Measurements from ENCODE around the gene SWSAP1.

Gene SWSAP1

GRCh38 chr19:11355160-11356073, 19.0 kb upstream of the SWSAP1 start, which contains the start of gene PLPPR2:
PLPPR2 (plus strand) TSS chr19:11355432; CDS start chr19:11357674, 2,242 bp downstream.
- peak; percentile 60 for DNase-seq (ENCODE audit: low read depth)

DNA sequence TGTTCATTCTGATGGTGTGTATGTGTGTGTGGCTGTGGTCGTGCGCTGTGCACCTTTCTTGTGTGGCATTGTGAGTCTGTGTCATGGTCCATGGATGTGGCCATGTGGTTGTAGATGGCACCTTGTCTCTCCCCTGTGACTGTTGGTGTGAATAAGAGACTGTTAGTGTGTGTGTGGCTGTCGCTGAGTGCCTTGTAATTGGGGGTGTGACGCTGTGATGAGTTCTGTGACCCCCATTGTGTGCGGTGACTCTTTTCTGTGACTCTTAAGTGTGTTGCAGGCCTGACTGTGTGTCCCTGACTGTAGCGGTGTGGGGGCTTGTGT, 18.4 kb upstream of the SWSAP1 start:
- no peak for DNase-seq (ENCODE audit: low read depth)

GRCh38 chr19:11356676-11357550, 17.6 kb upstream of the SWSAP1 start:
- DNase-seq (ENCODE audit: low read depth): no peak

- DNase-seq (ENCODE audit: low read depth): no peak
Observed at GRCh38 chr19:11359421-11359820, 15.0 kb upstream of the SWSAP1 start.

GRCh38 chr19:11361037-11361770, 13.3 kb upstream of the SWSAP1 start:
- no peak for DNase-seq (ENCODE audit: low read depth)

DNA sequence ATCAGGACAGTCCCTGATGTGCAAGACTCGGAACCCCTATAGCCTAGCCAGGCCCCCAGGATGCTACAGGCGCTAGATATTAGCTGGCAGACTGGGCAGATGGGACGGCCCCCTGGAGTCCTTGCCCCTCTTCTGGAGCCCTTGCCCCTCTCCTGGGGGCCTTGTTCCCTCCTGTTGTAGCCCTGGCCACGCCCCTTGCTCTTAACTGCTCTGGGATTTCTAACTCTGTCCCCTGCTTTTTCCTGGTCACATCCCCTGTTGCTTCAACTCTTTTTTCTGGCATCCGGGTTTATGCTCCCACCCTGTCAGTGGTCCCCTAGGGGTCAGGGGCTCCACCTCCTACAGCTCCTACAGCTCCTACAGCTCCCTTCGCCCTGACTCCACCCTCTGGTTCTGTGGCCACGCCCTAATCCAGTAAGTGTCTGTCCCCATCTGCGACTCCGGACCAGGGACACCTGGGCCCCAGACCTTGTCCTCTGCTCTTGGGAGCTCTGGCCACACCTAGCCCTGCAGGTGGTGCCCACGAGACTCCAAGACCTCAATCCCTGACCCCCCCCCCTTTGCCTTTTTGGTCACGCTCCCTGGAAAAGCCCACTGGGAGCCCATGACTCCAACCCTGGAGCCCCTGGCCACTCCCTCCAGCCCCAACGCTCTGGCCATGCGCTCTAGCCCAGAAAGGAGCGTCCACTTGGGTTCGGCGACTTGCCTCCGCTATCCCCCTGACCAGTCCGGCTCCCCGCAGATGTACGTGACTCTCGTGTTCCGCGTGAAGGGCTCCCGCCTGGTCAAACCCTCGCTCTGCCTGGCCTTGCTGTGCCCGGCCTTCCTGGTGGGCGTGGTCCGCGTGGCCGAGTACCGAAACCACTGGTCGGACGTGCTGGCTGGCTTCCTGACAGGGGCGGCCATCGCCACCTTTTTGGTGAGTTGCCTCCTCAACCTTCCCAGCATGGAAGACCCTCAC, 12.4 kb upstream of the SWSAP1 start:
- DNase-seq (ENCODE audit: low read depth): no peak

GRCh38 chr19:11363881-11364280, 10.6 kb upstream of the SWSAP1 start:
- no peak for DNase-seq (ENCODE audit: low read depth)

GRCh38 chr19:11364296-11364904, 10.1 kb upstream of the SWSAP1 start:
- DNase-seq (ENCODE audit: low read depth): no peak

DNA sequence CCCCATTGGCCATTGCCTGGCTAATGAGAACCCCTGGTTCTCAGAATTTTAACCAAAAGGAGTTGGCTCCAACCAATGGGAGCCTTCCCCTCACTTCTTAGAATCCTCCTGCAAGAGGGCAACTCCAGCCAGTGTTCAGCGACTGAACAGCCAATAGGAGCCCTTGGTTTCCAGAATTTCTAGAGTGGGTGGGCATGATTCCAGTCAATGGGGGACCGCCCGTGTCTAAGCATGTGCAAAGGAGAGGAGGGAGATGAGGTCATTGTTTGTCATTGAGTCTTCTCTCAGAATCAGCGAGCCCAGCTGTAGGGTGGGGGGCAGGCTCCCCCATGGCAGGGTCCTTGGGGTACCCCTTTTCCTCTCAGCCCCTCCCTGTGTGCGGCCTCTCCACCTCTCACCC, 9.5 kb upstream of the SWSAP1 start:
- no peak for DNase-seq (ENCODE audit: low read depth)

- DNase-seq (ENCODE audit: low read depth): no peak
Observed at GRCh38 chr19:11365557-11366117, 8.8 kb upstream of the SWSAP1 start.

DNA sequence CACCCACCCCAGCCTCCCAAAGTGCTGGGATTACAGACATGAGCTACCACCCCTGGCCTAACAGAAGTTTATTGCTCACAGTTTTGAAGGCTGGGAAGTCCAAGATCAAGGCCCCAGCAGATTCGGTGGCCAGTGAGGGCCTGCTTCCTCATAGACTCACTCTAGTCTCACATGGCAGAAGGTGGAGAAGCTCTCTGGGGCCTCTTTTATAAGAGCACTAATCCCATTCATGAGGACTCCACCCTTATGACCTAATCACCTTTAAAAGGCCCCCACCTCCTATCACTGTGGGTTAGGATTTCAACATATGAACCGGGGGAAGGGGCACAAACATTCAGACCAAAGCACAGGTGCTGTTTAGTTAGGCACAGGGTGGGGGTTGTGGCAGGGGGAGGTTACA, 6.9 kb upstream of the SWSAP1 start:
- DNase-seq (ENCODE audit: low read depth): no peak

DNA sequence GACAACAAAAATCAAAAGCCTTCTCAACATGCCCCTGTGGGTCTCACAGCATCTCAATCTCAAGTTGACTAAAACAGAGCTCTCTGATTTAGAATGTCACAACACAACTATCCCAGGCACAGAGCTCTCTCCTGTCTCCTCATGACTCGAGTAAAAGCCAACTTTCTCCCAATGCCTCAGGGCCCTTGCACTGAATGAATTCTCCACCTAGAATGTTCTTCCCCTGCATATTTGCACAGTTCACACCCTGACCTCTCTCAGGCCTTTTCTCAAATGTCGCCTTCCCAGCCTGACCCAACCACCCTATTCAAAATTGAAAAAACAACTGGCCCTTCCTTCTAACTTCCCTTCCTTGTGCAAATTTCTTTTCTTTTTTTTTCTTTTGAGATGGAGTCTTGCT, 3.7 kb upstream of the SWSAP1 start:
- no peak for DNase-seq (ENCODE audit: low read depth)

- no peak for DNase-seq (ENCODE audit: low read depth)
Observed at GRCh38 chr19:11373166-11373884, 1.1 kb upstream of the SWSAP1 start.

DNA sequence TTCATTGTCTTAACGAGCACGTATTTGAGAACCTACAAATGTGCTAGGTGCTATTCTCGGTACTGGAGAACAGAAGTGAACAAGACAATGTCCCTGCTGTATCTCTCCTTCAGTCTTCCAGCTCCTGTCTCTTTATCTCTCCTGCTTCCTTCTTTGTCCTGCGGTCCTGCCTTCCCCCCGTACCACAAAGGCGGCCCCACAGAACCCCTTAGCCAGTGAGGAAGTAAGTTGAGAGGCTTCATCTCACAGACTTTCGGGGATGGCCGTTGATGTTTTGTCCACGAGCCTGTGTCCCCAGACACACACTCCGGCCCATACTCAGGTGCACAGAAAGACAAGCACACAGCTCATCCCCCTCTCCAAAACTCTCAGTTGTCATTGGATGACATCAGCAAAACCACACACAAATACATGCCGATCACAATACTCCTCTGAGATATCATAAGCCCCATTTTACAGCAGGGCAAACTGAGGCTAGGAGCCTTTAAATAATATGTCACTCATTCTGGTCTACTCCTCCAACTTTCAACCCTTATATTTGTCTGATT, 507 bp upstream of the SWSAP1 start:
- DNase-seq (ENCODE audit: low read depth): no peak

GRCh38 chr19:11375143-11375948, 880 bp downstream of the SWSAP1 start:
- peak; percentile 40 for DNase-seq (ENCODE audit: low read depth)

DNA sequence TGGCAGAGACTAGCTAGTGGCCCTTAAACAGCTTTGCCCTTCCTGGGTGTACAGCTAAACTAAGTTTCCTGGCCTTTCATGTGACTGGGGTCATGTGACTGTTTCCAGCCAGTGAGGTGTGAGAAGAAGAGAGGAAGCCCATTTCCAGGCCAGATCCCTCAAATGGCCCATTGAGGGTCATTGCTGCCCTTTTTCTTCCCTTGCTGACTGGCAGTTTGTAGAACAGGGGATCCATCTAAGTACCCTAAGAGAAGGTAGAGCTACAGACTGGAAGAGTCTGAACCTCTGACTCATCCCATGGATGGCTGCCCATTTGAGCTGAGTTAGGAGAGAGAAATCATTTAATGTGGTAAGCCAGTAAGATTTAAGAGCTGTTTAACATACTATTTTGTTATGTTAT, 2.8 kb downstream of the SWSAP1 start:
- DNase-seq (ENCODE audit: low read depth): no peak

GRCh38 chr19:11377756-11378155, 3.3 kb downstream of the SWSAP1 start:
- DNase-seq (ENCODE audit: low read depth): no peak
